Esophagus squamous epithelium (tissue), 5 donors: ENCODE data around the gene MYOG. TPM values are rescaled to one million over a fixed set of nuclear protein-coding genes. Genes with fewer than 3 reads are reported as not detected.

ENCODE experiments used
- DNase-seq: peaks from one replicate; lab custom pipeline; 2025; lab: John Stamatoyannopoulos, UW
- H3K27ac ChIP-seq, 4 donors: fragments of 200-600 bp; sonication (generic); one replicate each; pipeline ENCODE4 v1.5.1; 2016 to 2019; ENCODE audit warnings: mild to moderate bottlenecking in 1 of 4
- H3K27me3 ChIP-seq, 4 donors: fragments of 200-600 bp; sonication (generic); 1 replicate in 3 of 4; 2 replicates in 1 of 4; pipeline versions ENCODE4 v1.5.1 to v1.6.0; 2017 to 2021; ENCODE audit warnings: antibody characterized with exemption in 1 of 4
- H3K36me3 ChIP-seq, 3 donors: fragments of 200-600 bp; sonication (generic); one replicate each; pipeline ENCODE4 v1.5.1; 2016 to 2019
- H3K4me1 ChIP-seq, 3 donors: fragments of 200-600 bp; sonication (generic); one replicate each; pipeline ENCODE4 v1.5.1; 2017 to 2019
- H3K4me3 ChIP-seq, 4 donors: fragments of 200-600 bp; sonication (generic); 1 replicate in 3 of 4; 2 replicates in 1 of 4; pipeline ENCODE4 v1.5.1; 2016 to 2019; ENCODE audit warnings: mild to moderate bottlenecking in 2 of 4, moderate library complexity in 1 of 4
- H3K9me3 ChIP-seq, 3 donors: fragments of 200-600 bp; sonication (generic); one replicate each; pipeline ENCODE4 v1.5.1; 2016 to 2019
- POLR2A ChIP-seq, 4 donors: fragments of 450-650 bp; IDR thresholded peaks; one replicate each; pipeline ENCODE4 v1.6.1; 2017; ENCODE audit warnings: antibody characterized with exemption in 4 of 4, mild to moderate bottlenecking in 4 of 4, moderate library complexity in 3 of 4
- WGBS, 2 donors: methylation state at CpG; one replicate each; pipeline ENCODE4 v1.1.5; 2018; 5-methylcytosine and 5-hydroxymethylcytosine counted together
- intact Hi-C: fragments of 100-400 bp; cut with DNase I; formaldehyde crosslinking; loops from one replicate; pipeline ENCODE4 v1.15.0; 2022
- total RNA-seq, 4 donors: library from RNA; depleted of rRNA; stranded (reverse); fragments of >200 nt; gene quantifications; one replicate each; pipeline ENCODE4 v1.1.0, GENCODE V29; 2016
- TF ChIP-seq, protein P1 (sequence below), 6 experiments: fragments of 450-650 bp in 4 of 6; fragments of 200-600 bp in 2 of 6; sonication (generic) in 2 of 6; IDR thresholded peaks; one replicate each; pipeline ENCODE4 v1.5.1; 2016 to 2019; ENCODE audit warnings: antibody characterized with exemption in 6 of 6, mild to moderate bottlenecking in 4 of 6, moderate library complexity in 4 of 6
- donor health status: DM: yes; HTN: yes; CAD: no.

The MYOG gene
- total RNA-seq, result not detected

DNA sequence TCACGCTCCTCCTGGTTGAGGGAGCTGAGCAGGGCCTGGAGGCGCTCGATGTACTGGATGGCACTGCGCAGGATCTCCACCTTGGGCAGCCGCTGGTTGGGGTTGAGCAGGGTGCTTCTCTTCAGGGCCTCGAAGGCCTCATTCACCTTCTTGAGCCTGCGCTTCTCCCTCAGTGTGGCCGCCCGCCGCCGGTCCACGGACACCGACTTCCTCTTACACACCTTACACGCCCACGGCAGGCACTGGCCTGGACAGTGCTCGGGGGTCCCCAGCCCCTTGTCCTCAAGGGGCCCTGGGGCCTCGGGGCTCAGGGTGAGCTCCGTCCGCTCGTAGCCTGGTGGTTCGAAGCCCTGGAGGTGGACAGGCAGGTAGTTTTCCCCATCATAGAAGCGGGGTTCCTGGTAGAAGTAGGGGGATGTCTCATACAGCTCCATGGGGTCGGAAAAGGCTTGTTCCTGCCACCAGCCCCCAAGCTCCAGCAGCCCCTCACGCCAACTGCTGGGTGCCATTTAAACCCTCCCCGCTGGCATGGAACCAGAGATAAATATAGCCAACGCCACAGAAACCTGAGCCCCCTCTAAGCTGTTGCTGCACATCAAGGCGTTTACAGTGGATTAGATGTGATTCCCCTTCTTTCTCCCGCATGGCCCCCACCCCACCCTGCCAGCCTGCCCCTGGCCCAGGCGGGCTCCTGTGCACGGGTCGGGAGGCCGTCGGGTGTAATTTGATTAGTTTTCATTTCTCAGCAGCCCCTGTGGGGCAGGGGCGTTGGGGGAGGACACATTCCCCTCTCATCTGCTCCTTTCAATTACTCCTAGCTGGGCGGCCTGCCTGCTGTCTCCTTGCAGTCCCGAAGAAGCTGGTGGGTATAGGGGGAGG lies at the start of gene MYOG:
Gene MYOG, minus strand, starts transcription at position 485 of the 879 bp plus-strand sequence. Its CDS starts 51 bp downstream, at position 434.
- Histone ChIP-seq H3K9me3 (no peaks in the 10 kb centered on the region), H3K27me3 (peaks cover 0 to 44% (median 0%) of the 10 kb centered on the region in 4 donors), H3K27ac (no peak within 1 kb of the TSS), H3K4me1 (no peaks in the 10 kb centered on the region), H3K4me3 (no peak within 1 kb of the TSS), H3K36me3 (no peaks in the 10 kb centered on the region)
- TF ChIP-seq POLR2A (IDR thresholded peaks at IDR 0.05), result no peak
- TF ChIP-seq, protein P1, sequence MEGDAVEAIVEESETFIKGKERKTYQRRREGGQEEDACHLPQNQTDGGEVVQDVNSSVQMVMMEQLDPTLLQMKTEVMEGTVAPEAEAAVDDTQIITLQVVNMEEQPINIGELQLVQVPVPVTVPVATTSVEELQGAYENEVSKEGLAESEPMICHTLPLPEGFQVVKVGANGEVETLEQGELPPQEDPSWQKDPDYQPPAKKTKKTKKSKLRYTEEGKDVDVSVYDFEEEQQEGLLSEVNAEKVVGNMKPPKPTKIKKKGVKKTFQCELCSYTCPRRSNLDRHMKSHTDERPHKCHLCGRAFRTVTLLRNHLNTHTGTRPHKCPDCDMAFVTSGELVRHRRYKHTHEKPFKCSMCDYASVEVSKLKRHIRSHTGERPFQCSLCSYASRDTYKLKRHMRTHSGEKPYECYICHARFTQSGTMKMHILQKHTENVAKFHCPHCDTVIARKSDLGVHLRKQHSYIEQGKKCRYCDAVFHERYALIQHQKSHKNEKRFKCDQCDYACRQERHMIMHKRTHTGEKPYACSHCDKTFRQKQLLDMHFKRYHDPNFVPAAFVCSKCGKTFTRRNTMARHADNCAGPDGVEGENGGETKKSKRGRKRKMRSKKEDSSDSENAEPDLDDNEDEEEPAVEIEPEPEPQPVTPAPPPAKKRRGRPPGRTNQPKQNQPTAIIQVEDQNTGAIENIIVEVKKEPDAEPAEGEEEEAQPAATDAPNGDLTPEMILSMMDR (IDR thresholded peaks at IDR 0.05), result no peak
- WGBS, 2 donors, result 27 to 58% methylated on average over 2 of the region's 36 CpGs
- DNase-seq, result no peak
- intact Hi-C loops, result no loop called here

DNA sequence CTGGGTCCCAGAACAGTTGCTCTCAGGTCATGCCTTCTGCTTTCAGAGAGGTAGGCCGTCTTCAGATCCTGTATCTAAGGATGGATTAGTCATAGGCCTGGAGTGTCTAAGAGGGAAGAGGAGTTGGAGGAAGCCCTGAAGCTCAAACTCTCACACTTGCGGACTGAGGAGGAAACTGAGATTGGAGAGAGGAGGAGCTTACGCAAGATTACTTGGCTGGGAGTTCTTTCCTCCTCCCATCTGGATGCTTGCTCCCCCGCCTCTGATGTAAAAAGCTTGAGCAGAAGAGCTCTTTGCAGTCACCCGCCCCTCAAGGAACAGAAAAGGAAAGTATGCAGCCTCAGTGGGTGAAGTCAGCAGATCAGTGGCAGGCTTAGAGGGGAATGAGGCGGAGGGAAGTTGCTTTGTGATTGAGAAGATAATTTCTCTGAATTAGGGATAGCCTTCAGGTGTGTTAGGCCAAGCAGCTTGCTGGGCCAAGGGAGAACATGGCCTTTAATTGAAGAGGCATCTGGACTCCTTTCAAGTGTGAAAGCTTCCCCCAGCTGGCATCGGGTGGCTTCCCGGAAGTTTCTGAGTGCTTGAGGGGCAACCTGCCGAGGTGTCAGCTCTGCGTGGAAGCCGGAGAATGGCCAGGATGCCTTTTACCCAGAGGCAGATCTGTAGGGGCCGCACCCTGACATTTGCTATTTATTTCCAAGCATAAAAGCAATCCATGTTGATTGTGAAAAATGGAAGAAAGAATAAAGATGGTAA lies 48.3 kb upstream of the MYOG start:
- DNase-seq, result no peak
- no peak for TF ChIP-seq POLR2A (IDR thresholded peaks at IDR 0.05)
- TF ChIP-seq, protein P1 (IDR thresholded peaks at IDR 0.05), result no peak
- intact Hi-C loops, result no loop called here
- Histone ChIP-seq H3K27me3 (peaks cover 0 to 26% (median 0%) of the 10 kb centered on the region in 4 donors), H3K4me1 (peaks cover 0 to 14% (median 0%) of the 10 kb centered on the region in 3 donors), H3K27ac (peak overlapping the region in 2 of 4 donors; percentile 39 to 67), H3K36me3 (no peaks in the 10 kb centered on the region), H3K4me3 (no peak overlapping the region), H3K9me3 (no peaks in the 10 kb centered on the region)
- WGBS, 2 donors, result 73 to 79% methylated on average over 11 of the region's 12 CpGs

DNA sequence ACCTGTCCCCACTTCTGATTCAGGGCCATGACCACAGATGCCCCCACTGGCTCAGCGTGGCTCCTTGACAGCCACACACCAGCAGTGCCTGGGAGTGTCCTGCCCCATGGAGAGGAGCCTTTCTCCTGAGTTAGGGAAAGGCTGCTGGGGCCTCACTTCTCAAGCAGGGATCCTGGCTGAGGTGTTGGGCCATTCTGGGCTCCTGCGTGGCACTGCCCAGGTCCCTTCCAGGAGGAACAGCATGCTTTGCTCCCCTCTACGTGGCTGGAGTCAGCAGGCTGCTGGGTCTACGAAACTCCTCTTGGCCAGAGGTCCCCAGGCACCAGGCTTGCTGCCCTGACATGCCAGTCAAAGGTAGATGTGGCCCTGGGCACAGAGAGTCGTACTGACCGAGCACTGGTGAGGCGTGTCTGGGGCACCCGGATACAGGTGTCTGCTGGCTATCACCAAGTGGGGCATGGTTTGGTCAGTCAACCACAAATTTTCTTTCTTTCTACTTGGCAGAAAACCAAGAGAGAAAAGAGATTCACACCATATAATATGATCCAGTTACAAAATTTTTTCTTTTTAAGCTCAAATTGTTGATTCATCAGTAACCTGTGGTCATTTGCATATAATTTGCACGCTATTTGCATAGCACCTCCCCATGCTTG lies 45.9 kb upstream of the MYOG start:
- H3K27me3 ChIP-seq, result peaks cover 0 to 36% (median 0%) of the 10 kb centered on the region in 4 donors
- no peak overlapping the region for H3K4me3 ChIP-seq
- 71 to 75% methylated on average over 1 to 6 of the region's 9 CpGs for WGBS, 2 donors
- intact Hi-C loops, result no loop called here
- H3K27ac ChIP-seq, result no peak overlapping the region
- H3K4me1 ChIP-seq, result peaks cover 13 to 39% (median 17%) of the 10 kb centered on the region in 3 donors
- no peaks in the 10 kb centered on the region for H3K9me3 ChIP-seq
- TF ChIP-seq, protein P1 (IDR thresholded peaks at IDR 0.05), result no peak
- TF ChIP-seq POLR2A (IDR thresholded peaks at IDR 0.05), result no peak
- no peak for DNase-seq
- no peaks in the 10 kb centered on the region for H3K36me3 ChIP-seq

DNA sequence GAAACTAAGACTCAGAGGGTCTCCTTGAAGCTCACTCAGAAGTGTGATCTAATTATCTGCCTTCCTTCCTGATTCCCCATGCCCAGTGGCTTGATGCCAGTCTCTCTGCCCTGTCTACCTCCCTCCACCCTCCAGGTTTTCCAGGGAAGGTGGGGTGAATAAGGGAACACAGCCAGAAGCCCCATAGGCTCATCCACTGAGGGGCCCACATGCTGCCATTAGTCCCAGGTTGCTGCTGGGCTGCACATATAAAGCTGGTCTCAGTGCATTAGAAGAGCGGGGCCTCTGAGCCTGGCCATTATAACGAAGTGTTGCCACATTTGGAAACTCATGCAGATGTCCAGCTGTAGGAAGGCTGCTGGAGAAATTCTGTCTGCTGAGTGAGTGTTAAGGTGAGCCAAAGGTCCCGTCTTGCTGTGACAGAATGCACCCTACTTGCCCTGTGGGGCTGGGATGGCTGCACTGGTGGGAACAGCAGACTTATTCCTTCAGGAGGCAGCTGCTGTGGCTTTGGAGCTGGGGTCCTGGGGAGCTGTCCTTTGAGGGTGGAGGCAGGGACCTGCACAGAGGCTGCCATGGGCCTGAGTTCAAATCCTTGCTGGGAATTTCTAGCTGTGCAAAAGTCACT lies 44.7 kb upstream of the MYOG start:
- no peak for DNase-seq
- WGBS, 2 donors, result 58% methylated on average over 3 of the region's 3 CpGs; no CpG with 5 or more reads in 1 of the 2 donors
- no peak overlapping the region for H3K27ac ChIP-seq
- intact Hi-C loops, result no loop called here
- H3K4me1 ChIP-seq, result peaks cover 13 to 50% (median 21%) of the 10 kb centered on the region in 3 donors
- no peak for TF ChIP-seq POLR2A (IDR thresholded peaks at IDR 0.05)
- TF ChIP-seq, protein P1 (IDR thresholded peaks at IDR 0.05), result no peak
- H3K36me3 ChIP-seq, result no peaks in the 10 kb centered on the region
- H3K9me3 ChIP-seq, result no peaks in the 10 kb centered on the region
- peaks cover 0 to 48% (median 0%) of the 10 kb centered on the region in 4 donors for H3K27me3 ChIP-seq
- H3K4me3 ChIP-seq, result no peak overlapping the region
